Raji (cell line): ENCODE results near the gene LZTS2.
A peak's percentile ranks its signal among the peaks of the same experiment; 100 is the strongest.

ENCODE experiments used
- POLR2A ChIP-seq: IDR thresholded peaks from 2 replicates; pipeline ENCODE4 v1.6.1; 2011; ENCODE audit warnings: low read depth, low read length, control low read depth; ENCODE audit not compliant: insufficient read depth

The LZTS2 gene

GRCh38 chr10:101031128-101031795 is 31.7 kb downstream of the LZTS2 start, which contains the start of the genes PDZD7 and SFXN3:
Gene PDZD7 (minus strand): TSS chr10:101031129. CDS start chr10:101030219, 910 bp downstream.
Gene SFXN3 (plus strand): TSS chr10:101031234. CDS start chr10:101034695, 3,461 bp downstream.
- TF ChIP-seq POLR2A, result no peak

GRCh38 chr10:101031796-101032636 is 32.4 kb downstream of the LZTS2 start:
- TF ChIP-seq POLR2A, result no peak

GRCh38 chr10:101032637-101033224 is 33.1 kb downstream of the LZTS2 start:
- no peak for TF ChIP-seq POLR2A

- TF ChIP-seq POLR2A, result no peak
These were observed 33.7 kb downstream of the LZTS2 start for GRCh38 chr10:101033276-101033675.

- no peak for TF ChIP-seq POLR2A
These were observed 35.7 kb downstream of the LZTS2 start for GRCh38 chr10:101035314-101035713.

GRCh38 chr10:101035916-101036702 is 36.5 kb downstream of the LZTS2 start:
- no peak for TF ChIP-seq POLR2A

GRCh38 chr10:101036726-101037125 is 37.1 kb downstream of the LZTS2 start:
- TF ChIP-seq POLR2A, result no peak

GRCh38 chr10:101038484-101038883 is 38.9 kb downstream of the LZTS2 start:
- TF ChIP-seq POLR2A, result no peak

GRCh38 chr10:101040061-101040460 is 40.5 kb downstream of the LZTS2 start:
- no peak for TF ChIP-seq POLR2A

- no peak for TF ChIP-seq POLR2A
These were observed 41.2 kb downstream of the LZTS2 start for GRCh38 chr10:101040851-101041250.

GRCh38 chr10:101041252-101041761 is 41.7 kb downstream of the LZTS2 start:
- no peak for TF ChIP-seq POLR2A

- TF ChIP-seq POLR2A, result no peak
These were observed 42.5 kb downstream of the LZTS2 start for GRCh38 chr10:101042118-101042517.

GRCh38 chr10:101042667-101043362 is 43.2 kb downstream of the LZTS2 start:
- peak; percentile 72 for TF ChIP-seq POLR2A

GRCh38 chr10:101043363-101043707 is 43.7 kb downstream of the LZTS2 start:
- no peak for TF ChIP-seq POLR2A
